ENCODE measurements around the gene TXLNA.

The TXLNA gene

GRCh38 chr1:32247452-32247851 lies 68.0 kb downstream of the TXLNA start:
- TF ChIP-seq CTCF (IDR thresholded peaks at IDR 0.05; ENCODE audit: insufficient read depth, low read depth, low read length, missing control alignments) = no peak
- no peak overlapping the region for H3K4me3 ChIP-seq (ENCODE audit: low read depth, low read length)
- DNase-seq (ENCODE audit: low read depth) = no peak

Measured in GM12865 (cell line).